Naive thymus-derived CD8-positive, alpha-beta T cell (primary cell): ENCODE results near the gene PARD3. TPM values are rescaled to one million over a fixed set of nuclear protein-coding genes. Genes with fewer than 3 reads are reported as not detected.
"Not testable (repeated sequence)": the region's sequence is repeated elsewhere in the genome, so short reads cannot be mapped to it uniquely, and the experiment has no call there.

Experiments used
- ATAC-seq, 2 donors: fragments of 150-1000 bp; cut with Tn5 transposase in 1 of 2; sonication (Bioruptor Pico), chemical (Tn5 transposase) in 1 of 2; 1 replicate in 1 of 2; 2 replicates in 1 of 2; pipeline ENCODE4 v1.10.0; 2021; ENCODE audit warnings: mild to moderate bottlenecking in 2 of 2, moderate library complexity in 2 of 2
- POLR2A ChIA-PET: fragments of 350-600 bp; sonication (Branson Sonifier 250); formaldehyde crosslinking; loops from one replicate; lab custom pipeline; 2021; ENCODE audit warnings: antibody characterized with exemption; lab: Charles Lee
- DNase-seq, 10 donors: peaks; one replicate each; pipeline versions ENCODE4 v3.0.0 to v3.0.0-alpha.2; 2020 to 2022
- H3K27ac Mint-ChIP-seq, 10 donors: one replicate each; pipeline ENCODE4 v1.8.0; 2020 to 2022; ENCODE audit warnings: mild to moderate bottlenecking in 10 of 10, mixed read lengths in 10 of 10, moderate library complexity in 4 of 10, inconsistent platforms in 1 of 10
- H3K27me3 Mint-ChIP-seq, 5 donors: one replicate each; pipeline ENCODE4 v1.8.0; 2021 to 2022; ENCODE audit warnings: mixed read lengths in 5 of 5
- H3K36me3 Mint-ChIP-seq, 3 donors: one replicate each; pipeline ENCODE4 v1.8.0; 2020 to 2022; ENCODE audit warnings: mixed read lengths in 3 of 3, mild to moderate bottlenecking in 2 of 3, inconsistent platforms in 1 of 3
- H3K4me1 Mint-ChIP-seq, 4 donors: one replicate each; pipeline ENCODE4 v1.8.0; 2021 to 2022; ENCODE audit warnings: mixed read lengths in 4 of 4
- H3K4me3 Mint-ChIP-seq, 10 donors: one replicate each; pipeline ENCODE4 v1.8.0; 2020 to 2022; ENCODE audit warnings: mild to moderate bottlenecking in 10 of 10, mixed read lengths in 10 of 10, moderate library complexity in 6 of 10, inconsistent platforms in 1 of 10
- H3K9me3 Mint-ChIP-seq, 9 donors: one replicate each; pipeline ENCODE4 v1.8.0; 2020 to 2022; ENCODE audit warnings: mixed read lengths in 9 of 9, mild to moderate bottlenecking in 3 of 9, inconsistent platforms in 1 of 9, moderate library complexity in 1 of 9
- polyA plus RNA-seq, 3 donors: library from polyadenylated mRNA; unstranded; fragments of 300-500 nt; fragmentation: Illumina TruSeq; gene quantifications; one replicate each; pipeline ENCODE4 v1.2.3, GENCODE V29; 2021
- total RNA-seq, 8 experiments: library from RNA in 2 of 8; stranded (reverse) in 2 of 8; gene quantifications; one replicate each; pipeline ENCODE4 v1.2.3 and lab custom pipeline; 2021 to 2026

PARD3 gene
- total and polyA plus RNA-seq, 5 experiments from 2014 or later = 0.10 to 0.51 (median 0.18) TPM

DNA sequence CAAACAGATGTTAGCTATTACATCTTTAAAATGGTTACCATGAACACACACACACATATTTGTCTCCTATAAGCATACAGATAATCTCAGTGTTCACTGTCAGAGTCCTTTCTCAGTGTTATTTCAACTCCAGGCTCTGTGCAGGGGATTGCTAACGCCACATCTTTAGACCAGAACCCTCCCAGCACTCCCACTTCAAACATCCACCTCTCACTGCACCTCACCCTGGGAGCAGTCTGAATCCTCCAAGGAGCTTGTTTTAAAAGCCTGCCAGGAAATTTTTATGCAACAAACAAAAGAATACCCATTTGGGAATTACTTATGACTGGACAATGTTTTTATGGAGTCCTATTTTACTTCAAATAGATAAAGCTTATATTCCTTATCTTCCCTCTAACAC lies 107.4 kb downstream of the PARD3 start:
- no peaks in the 10 kb centered on the region for H3K36me3 Mint-ChIP-seq
- DNase-seq (no peak), ATAC-seq (no peak)
- no peak overlapping the region for H3K27ac Mint-ChIP-seq
- H3K9me3 Mint-ChIP-seq = no peaks in the 10 kb centered on the region
- POLR2A ChIA-PET = no interaction called here
- H3K27me3 Mint-ChIP-seq = peaks cover 0 to 5% (median 2%) of the 10 kb centered on the region in 5 donors
- H3K4me1 Mint-ChIP-seq = peaks cover 0 to 7% (median 4%) of the 10 kb centered on the region in 4 donors
- no peak overlapping the region for H3K4me3 Mint-ChIP-seq

DNA sequence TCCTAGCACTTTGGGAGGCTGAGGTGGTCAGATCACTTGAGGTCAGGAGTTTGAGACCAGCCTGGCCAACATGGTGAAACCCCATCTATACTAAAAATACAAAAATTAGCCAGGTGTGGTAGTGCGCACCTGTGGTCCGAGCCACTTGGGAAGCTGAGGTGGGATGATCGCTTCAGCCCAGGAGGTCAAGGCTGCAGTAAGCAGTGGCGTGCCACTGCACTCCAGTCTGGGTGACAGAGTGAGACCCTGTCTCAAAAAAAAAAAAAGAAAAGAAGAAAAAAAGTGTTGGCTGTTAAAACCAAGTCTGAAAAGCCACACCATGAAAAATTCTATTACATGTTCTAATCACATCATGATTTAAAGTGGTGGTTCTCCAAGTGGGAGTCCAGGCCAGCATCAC lies 108.1 kb downstream of the PARD3 start:
- DNase-seq, H3K27ac Mint-ChIP-seq, H3K9me3 Mint-ChIP-seq, ATAC-seq, H3K27me3 Mint-ChIP-seq, H3K4me3 Mint-ChIP-seq, H3K36me3 Mint-ChIP-seq, POLR2A ChIA-PET, H3K4me1 Mint-ChIP-seq: not testable (repeated sequence)

DNA sequence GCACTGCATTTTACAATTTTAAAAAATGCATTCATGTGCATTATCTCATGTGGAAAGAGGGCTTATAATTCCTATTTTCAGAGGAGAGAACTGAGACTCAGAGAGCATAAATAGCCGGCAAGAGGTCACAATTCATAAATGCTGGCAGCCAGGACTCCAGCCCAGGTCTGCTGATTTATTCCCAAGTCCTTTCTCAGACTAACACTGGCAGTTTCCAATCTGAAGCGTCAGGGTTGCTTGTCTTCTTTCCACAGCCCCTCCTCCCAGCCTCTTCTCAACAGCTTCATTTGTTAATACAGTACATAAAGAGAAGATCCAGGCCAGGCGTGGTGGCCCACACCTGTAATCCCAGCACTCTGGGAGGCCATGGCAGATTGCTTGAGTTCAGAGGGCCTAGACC lies 108.9 kb downstream of the PARD3 start:
- no peaks in the 10 kb centered on the region for H3K9me3 Mint-ChIP-seq
- H3K4me1 Mint-ChIP-seq = peaks cover 0 to 7% (median 4%) of the 10 kb centered on the region in 4 donors
- H3K4me3 Mint-ChIP-seq = no peak overlapping the region
- ATAC-seq (no peak), DNase-seq (no peak)
- H3K27ac Mint-ChIP-seq = no peak overlapping the region
- peaks cover 0 to 5% (median 3%) of the 10 kb centered on the region in 5 donors for H3K27me3 Mint-ChIP-seq
- H3K36me3 Mint-ChIP-seq = no peaks in the 10 kb centered on the region
- POLR2A ChIA-PET = no interaction called here

DNA sequence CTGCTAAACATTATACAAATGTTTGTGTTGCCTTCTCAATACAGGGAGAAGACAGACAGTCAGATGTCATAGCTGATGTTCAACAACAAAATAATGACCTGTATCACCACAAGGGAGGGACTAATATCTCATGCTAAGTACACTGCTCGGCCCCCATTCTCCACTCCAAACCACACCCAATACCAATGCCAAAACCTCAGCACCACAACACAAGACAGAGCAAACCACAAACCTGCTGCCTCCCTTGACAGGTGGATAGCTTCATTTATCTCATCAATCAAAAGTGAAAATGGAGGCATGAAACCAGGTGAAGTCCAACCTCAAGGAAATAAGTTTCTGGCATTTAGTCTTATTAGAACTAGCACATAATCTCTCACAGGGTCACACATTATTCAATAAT lies 109.5 kb downstream of the PARD3 start:
- Mint-ChIP-seq H3K36me3 (no peaks in the 10 kb centered on the region), H3K27ac (peak overlapping the region in 1 of 10 donors; percentile 4), H3K4me3 (no peak overlapping the region), H3K4me1 (peaks cover 0 to 7% (median 4%) of the 10 kb centered on the region in 4 donors), H3K27me3 (peaks cover 0 to 5% (median 3%) of the 10 kb centered on the region in 5 donors), H3K9me3 (no peaks in the 10 kb centered on the region)
- ATAC-seq (no peak), DNase-seq (no peak)
- POLR2A ChIA-PET = no interaction called here

DNA sequence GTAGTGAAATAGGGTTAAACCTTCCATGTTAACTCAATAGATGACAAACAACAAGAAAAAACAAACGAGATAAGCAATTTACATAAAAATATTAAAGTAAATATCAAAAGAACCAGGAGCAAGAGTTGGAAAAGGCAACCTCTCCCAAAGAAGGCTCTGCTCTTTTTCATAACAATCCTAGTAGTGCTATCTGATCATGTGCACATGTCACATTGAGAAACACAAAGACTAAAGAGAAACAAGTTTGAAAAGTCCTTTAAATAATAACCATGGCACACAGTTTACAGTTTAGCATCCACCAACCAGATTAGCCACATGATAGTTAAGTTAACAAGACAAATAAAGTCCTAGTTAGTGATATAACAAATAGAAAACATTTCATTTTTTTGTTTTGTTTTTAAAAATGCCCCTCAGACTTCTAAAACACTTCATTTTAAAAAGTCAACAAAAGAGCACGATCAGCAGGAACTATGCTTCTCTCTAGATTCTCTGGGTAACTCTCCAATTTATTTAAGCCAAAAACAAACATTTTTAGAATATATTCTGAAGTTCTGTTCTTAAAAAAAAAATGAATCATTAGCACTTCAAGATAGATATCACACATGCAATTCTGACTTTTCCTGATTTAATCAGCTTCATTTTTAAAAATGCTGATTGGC lies 110.4 kb downstream of the PARD3 start:
- POLR2A ChIA-PET = no interaction called here
- no peak for ATAC-seq
- Mint-ChIP-seq H3K4me1 (peaks cover 0 to 7% (median 4%) of the 10 kb centered on the region in 4 donors), H3K9me3 (no peaks in the 10 kb centered on the region), H3K27ac (no peak overlapping the region), H3K4me3 (no peak overlapping the region), H3K27me3 (peaks cover 0 to 5% (median 2%) of the 10 kb centered on the region in 5 donors), H3K36me3 (no peaks in the 10 kb centered on the region)
- no peak for DNase-seq

DNA sequence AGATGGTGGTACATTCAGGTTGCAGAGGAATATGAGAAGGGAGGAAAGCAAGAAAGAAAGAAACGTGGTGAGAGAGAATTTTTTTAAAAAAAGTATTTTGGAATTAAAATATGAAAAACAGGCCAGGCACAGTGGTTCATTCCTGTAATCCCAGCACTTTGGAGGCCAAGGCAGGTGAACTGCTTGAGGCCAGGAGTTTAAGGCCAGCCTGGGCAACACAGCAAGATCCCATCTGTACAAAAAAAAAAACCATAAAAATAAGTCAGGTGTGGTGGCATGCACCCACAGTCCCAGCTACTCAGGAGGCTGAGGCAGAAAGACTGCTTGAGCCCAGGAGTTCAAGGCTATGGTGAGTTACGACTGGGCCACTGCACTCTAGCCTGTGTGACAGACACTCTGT lies 112.1 kb downstream of the PARD3 start:
- H3K27me3 Mint-ChIP-seq = peaks cover 0 to 6% (median 2%) of the 10 kb centered on the region in 5 donors
- peaks cover 0 to 7% (median 4%) of the 10 kb centered on the region in 4 donors for H3K4me1 Mint-ChIP-seq
- no peaks in the 10 kb centered on the region for H3K36me3 Mint-ChIP-seq
- ATAC-seq = no peak
- H3K27ac Mint-ChIP-seq = no peak overlapping the region
- H3K9me3 Mint-ChIP-seq = no peaks in the 10 kb centered on the region
- H3K4me3 Mint-ChIP-seq = no peak overlapping the region
- DNase-seq = no peak
- POLR2A ChIA-PET = no interaction called here

DNA sequence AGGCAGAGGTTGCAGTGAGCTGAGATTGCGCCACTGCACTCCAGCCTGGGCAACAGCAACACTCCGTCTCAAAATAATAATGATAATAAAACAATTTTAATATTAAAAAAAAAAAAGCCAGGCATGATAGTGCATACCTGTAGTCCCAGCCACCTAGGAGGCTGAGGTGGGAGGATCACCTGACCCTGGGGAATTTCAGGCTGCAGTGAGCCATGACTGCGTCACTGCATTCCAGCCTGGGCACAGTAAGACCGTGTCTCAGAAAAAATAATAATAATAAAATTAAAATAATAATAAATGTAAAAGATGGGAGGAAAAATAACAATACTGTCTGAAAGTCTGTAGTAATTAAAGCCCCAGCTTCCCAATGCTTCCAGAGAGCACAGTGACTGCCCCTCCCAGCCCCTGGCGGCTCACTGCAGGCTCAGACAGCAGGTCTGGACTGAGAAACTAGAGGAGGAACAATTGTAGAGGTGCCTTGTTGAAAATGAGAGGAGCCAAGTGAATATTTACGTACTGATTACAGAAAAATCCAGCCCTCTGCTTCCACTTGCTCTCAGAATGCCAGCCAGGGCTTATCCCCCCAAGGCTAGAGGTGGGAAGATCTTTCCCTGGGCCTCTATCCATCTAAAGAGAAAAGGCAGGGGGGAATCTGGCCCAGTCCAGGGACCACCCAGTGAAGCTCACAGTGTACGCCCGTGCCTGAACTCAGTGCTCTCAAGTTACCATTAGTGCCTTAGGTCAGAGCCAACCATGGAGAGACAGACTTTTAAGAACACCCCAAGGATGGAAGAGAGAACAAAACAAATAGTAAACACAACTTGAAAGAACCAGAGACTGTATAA lies 112.8 kb downstream of the PARD3 start:
- Mint-ChIP-seq H3K27me3 (peaks cover 0 to 6% (median 2%) of the 10 kb centered on the region in 5 donors), H3K27ac (no peak overlapping the region), H3K36me3 (no peaks in the 10 kb centered on the region), H3K9me3 (no peaks in the 10 kb centered on the region), H3K4me1 (peaks cover 0 to 7% (median 4%) of the 10 kb centered on the region in 4 donors), H3K4me3 (no peak overlapping the region)
- DNase-seq (no peak), ATAC-seq (no peak)
- POLR2A ChIA-PET = no interaction called here

DNA sequence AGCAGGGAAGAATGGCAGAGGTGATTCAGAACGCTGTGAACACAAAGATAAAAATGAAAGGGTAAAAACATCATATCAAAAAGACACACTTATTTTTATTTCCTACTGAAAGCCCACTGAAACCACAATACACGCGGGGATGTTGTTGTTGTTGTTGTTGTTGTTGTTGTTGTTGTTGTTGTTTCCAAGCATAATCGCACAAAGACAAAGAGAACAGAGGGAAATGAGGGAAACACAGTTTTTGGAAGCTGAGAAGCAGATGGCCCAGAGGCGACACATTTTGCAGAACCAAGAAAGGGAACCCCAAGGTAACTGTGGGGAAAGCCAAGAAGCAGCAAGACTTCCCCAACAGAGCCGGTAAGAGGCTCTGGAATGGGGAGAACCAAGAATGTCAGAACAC lies 113.9 kb downstream of the PARD3 start:
- POLR2A ChIA-PET = no interaction called here
- ATAC-seq = no peak
- Mint-ChIP-seq H3K4me1 (peaks cover 0 to 7% (median 4%) of the 10 kb centered on the region in 4 donors), H3K36me3 (no peaks in the 10 kb centered on the region), H3K27ac (no peak overlapping the region), H3K4me3 (no peak overlapping the region), H3K9me3 (no peaks in the 10 kb centered on the region), H3K27me3 (peaks cover 0 to 6% (median 2%) of the 10 kb centered on the region in 5 donors)
- DNase-seq = no peak

DNA sequence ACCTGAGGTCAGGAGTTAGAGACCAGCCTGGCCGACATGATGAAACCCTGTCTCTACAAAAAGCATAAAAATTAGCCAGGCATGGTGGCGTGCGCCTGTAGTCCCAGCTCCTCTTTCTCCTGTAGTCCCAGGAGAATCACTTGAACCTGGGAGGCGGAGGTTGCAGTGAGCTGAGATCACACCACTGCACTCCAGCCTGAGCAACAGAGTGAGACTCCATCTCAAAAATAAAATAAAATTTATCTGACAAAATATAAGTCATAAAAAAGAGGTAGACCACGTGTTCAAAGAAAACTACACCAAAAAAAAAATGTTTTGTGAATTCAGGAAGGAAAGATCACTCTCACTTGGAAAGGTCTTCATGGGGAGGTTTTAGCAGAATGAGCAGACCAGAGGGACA lies 114.3 kb downstream of the PARD3 start:
- POLR2A ChIA-PET, DNase-seq, H3K9me3 Mint-ChIP-seq, H3K36me3 Mint-ChIP-seq, ATAC-seq, H3K27me3 Mint-ChIP-seq, H3K4me3 Mint-ChIP-seq, H3K4me1 Mint-ChIP-seq, H3K27ac Mint-ChIP-seq: not testable (repeated sequence)

DNA sequence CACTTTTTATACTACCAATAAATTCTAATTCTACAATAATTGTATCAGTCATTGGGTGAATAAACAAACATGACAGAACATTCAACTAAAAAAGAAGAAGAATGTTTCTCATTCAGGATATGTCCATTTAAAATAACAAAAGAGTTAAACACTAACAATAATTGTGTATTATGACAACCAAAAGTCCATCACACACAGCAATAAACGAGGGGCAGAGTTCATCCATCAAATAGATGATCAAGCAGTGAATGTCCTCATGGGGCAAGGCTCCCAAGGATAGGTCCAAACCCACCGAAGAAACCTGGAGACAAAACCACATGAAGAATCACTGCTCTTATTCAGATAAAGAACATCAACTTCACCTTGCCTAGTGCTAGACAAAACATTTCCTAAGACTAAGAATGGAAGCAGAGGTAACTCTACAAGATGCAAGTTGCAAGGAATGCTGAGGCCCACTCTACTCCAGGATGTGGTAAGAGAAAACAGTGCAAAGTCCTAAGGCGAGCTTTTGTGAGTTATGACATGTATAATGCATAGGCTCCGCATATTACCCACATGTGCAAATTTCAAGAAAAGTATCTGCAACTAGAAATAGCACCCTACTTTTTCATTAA lies 115.1 kb downstream of the PARD3 start:
- no peak for DNase-seq
- Mint-ChIP-seq H3K9me3 (no peaks in the 10 kb centered on the region), H3K4me1 (no peaks in the 10 kb centered on the region), H3K4me3 (no peak overlapping the region), H3K27ac (peak overlapping the region in 1 of 10 donors; percentile 24), H3K36me3 (no peaks in the 10 kb centered on the region), H3K27me3 (peaks cover 0 to 6% (median 2%) of the 10 kb centered on the region in 5 donors)
- no peak for ATAC-seq
- POLR2A ChIA-PET = no interaction called here

DNA sequence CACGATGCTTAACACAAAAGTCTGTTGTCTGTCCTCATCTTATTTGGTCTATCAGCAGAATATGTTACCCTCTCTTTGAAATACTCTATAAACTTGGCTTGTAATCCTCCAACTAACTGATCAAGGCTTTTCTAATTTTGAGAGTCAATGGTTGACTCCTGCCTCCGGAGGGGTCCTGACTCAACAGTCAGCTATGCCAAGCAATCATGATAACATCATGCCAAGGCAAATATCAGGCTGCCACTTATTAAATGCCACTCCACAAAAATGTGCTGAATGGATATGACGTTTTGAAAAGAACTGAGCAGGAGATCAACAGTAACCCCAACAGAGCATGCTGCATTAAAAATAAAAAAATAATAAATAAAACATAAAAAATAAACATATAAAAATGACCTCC lies 116.1 kb downstream of the PARD3 start:
- Mint-ChIP-seq H3K27me3 (peaks cover 0 to 8% (median 2%) of the 10 kb centered on the region in 5 donors), H3K9me3 (no peaks in the 10 kb centered on the region), H3K36me3 (no peaks in the 10 kb centered on the region), H3K4me3 (no peak overlapping the region), H3K4me1 (no peaks in the 10 kb centered on the region), H3K27ac (no peak overlapping the region)
- ATAC-seq (no peak), DNase-seq (no peak)
- POLR2A ChIA-PET = no interaction called here

DNA sequence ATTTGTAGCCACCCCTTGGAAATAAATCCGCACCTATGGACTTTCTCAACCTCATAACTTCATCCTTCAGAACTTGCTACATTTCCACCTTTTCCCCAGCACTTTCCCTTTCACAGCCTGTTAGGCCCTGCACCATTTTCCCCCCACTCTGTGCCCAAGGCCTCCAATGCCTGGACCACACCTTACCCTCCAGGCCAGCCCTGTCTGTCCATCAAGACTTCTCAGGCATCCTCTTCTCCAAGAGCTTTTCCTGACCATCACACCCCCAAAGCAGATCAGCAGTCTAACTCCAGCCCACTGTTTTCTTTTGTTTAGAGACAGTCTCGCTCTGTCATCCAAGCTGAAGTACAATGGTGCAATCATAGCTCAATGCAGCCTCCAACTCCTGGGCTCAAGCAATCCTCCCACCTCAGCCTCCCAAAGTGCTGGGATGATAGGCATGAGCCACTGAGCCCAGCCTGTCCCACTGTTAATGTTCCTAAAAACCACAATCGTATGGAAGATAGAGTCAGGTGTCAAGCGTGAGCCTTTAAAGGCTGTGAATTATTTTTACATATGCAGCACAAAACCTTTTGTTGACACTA lies 116.8 kb downstream of the PARD3 start:
- no peak overlapping the region for H3K27ac Mint-ChIP-seq
- H3K9me3 Mint-ChIP-seq = no peaks in the 10 kb centered on the region
- H3K36me3 Mint-ChIP-seq = no peaks in the 10 kb centered on the region
- H3K27me3 Mint-ChIP-seq = peaks cover 0 to 10% (median 1%) of the 10 kb centered on the region in 5 donors
- no peaks in the 10 kb centered on the region for H3K4me1 Mint-ChIP-seq
- DNase-seq (no peak), ATAC-seq (no peak)
- H3K4me3 Mint-ChIP-seq = no peak overlapping the region
- POLR2A ChIA-PET = no interaction called here
